B cell (primary cell): Measurements from ENCODE around the gene FBXL20. TPM values are rescaled to one million over a fixed set of nuclear protein-coding genes. Genes with fewer than 3 reads are reported as not detected.
"Not testable (repeated sequence)": the region's sequence is repeated elsewhere in the genome, so short reads cannot be mapped to it uniquely, and the experiment has no call there.

Experiments used
- ATAC-seq: fragments of 200-7000 bp; cut with Tn5 transposase; one replicate; pipeline ENCODE4 v1.10.0; 2021; ENCODE audit warnings: low read depth, mild to moderate bottlenecking, moderate number of reproducible peaks, moderate library complexity
- CTCF ChIA-PET: fragments of 350-600 bp; sonication (Branson Sonifier 250); formaldehyde crosslinking; loops from one replicate; lab custom pipeline; 2021; ENCODE audit warnings: antibody characterized with exemption, inconsistent platforms; lab: Charles Lee
- POLR2A ChIA-PET: fragments of 350-600 bp; sonication (Branson Sonifier 250); formaldehyde crosslinking; loops from one replicate; lab custom pipeline; 2021; ENCODE audit warnings: antibody characterized with exemption; lab: Charles Lee
- DNase-seq: peaks from one replicate; pipeline ENCODE4 v3.0.0; 2013
- H2AFZ ChIP-seq: 2 replicates; pipeline ENCODE4 v1.6.1; 2012; ENCODE audit warnings: mild to moderate bottlenecking, low read depth, low read length; ENCODE audit not compliant: insufficient read depth, poor library complexity, severe bottlenecking
- H3K27ac ChIP-seq, 2 donors: 1 replicate in 1 of 2; 2 replicates in 1 of 2; pipeline ENCODE4 v1.5.1; 2012 to 2013; ENCODE audit warnings: low read length in 2 of 2, mild to moderate bottlenecking in 2 of 2, moderate library complexity in 1 of 2
- H3K27me3 ChIP-seq, 4 experiments: fragments of 200-600 bp in 1 of 4; sonication (generic) in 1 of 4; replicated peaks in 1 of 4; 1 replicate in 2 of 4; 2 replicates in 2 of 4; pipeline versions ENCODE4 v1.6.1 to v1.7.0; 2013 to 2016; ENCODE audit warnings: low read length in 3 of 4, mild to moderate bottlenecking in 2 of 4, mixed read lengths in 1 of 4, moderate library complexity in 1 of 4; ENCODE audit not compliant: insufficient read depth in 4 of 4, control insufficient read depth in 3 of 4; ENCODE audit errors: control extremely low read depth in 1 of 4
- H3K36me3 ChIP-seq, 2 experiments: replicated peaks in 1 of 2; 1 replicate in 1 of 2; 2 replicates in 1 of 2; pipeline versions ENCODE4 v1.6.1 to v1.7.1; 2013; ENCODE audit warnings: low read length in 1 of 2; ENCODE audit not compliant: insufficient read depth in 2 of 2, control insufficient read depth in 1 of 2; ENCODE audit errors: control extremely low read depth in 1 of 2, extremely low read depth in 1 of 2
- H3K4me1 ChIP-seq, 2 donors: fragments of 200-600 bp in 1 of 2; sonication (generic) in 1 of 2; 1 replicate in 1 of 2; 2 replicates in 1 of 2; pipeline versions ENCODE4 v1.5.1 to v1.6.1; 2013 to 2017; ENCODE audit warnings: low read length in 2 of 2; ENCODE audit not compliant: control insufficient read depth in 2 of 2, insufficient read depth in 2 of 2
- H3K4me2 ChIP-seq: replicated peaks from 2 replicates; pipeline ENCODE3; 2012; ENCODE audit warnings: mild to moderate bottlenecking, low read depth, low read length; ENCODE audit not compliant: poor library complexity, severe bottlenecking
- H3K4me3 ChIP-seq, 5 experiments: fragments of 200-600 bp in 1 of 5; sonication (generic) in 1 of 5; 1 replicate in 3 of 5; 2 replicates in 2 of 5; pipeline versions ENCODE4 v1.5.1 to v1.7.0; 2011 to 2016; ENCODE audit warnings: low read length in 4 of 5, mild to moderate bottlenecking in 4 of 5, low read depth in 2 of 5, control low read depth in 1 of 5, moderate library complexity in 1 of 5; ENCODE audit not compliant: insufficient read depth in 1 of 5; ENCODE audit errors: control extremely low read depth in 1 of 5, extremely low read depth in 1 of 5
- H3K79me2 ChIP-seq: fragments of 200-600 bp; sonication (generic); one replicate; pipeline ENCODE4 v1.6.0; 2016; ENCODE audit warnings: low read length; ENCODE audit not compliant: control insufficient read depth, insufficient read depth
- H3K9ac ChIP-seq: fragments of 200-600 bp; sonication (generic); 2 replicates; pipeline ENCODE4 v1.6.1; 2017; ENCODE audit warnings: mild to moderate bottlenecking, low read length, moderate library complexity
- H3K9me3 ChIP-seq, 3 donors: one replicate each; pipeline versions ENCODE4 v1.6.1 to v1.7.1; 2013; ENCODE audit warnings: low read length in 2 of 3; ENCODE audit not compliant: control insufficient read depth in 2 of 3, insufficient read depth in 1 of 3; ENCODE audit errors: control extremely low read depth in 1 of 3
- H4K20me1 ChIP-seq: 2 replicates; pipeline ENCODE4 v1.6.0; 2012; ENCODE audit warnings: mild to moderate bottlenecking, low read length; ENCODE audit not compliant: insufficient read depth, control insufficient read depth, poor library complexity, severe bottlenecking
- H3K27ac Mint-ChIP-seq: one replicate; pipeline ENCODE4 v1.8.0; 2021; ENCODE audit warnings: mixed read lengths
- H3K27me3 Mint-ChIP-seq: one replicate; pipeline ENCODE4 v1.8.0; 2021; ENCODE audit warnings: mixed read lengths
- H3K4me1 Mint-ChIP-seq: one replicate; pipeline ENCODE4 v1.8.0; 2021; ENCODE audit warnings: mixed read lengths
- H3K4me3 Mint-ChIP-seq: one replicate; pipeline ENCODE4 v1.8.0; 2021; ENCODE audit warnings: mixed read lengths
- H3K9me3 Mint-ChIP-seq: one replicate; pipeline ENCODE4 v1.8.0; 2022; ENCODE audit warnings: mixed read lengths; ENCODE audit not compliant: insufficient read depth
- EZH2 ChIP-seq: IDR thresholded peaks from 2 replicates; pipeline ENCODE4 v1.6.1; 2012; ENCODE audit warnings: borderline replicate concordance, low read depth, mild to moderate bottlenecking, moderate library complexity, low read length; ENCODE audit not compliant: insufficient read depth, poor library complexity, severe bottlenecking
- WGBS: methylation state at CpG from one replicate; pipeline ENCODE4 v1.1.5; 2013; ENCODE audit warnings: missing lambda C conversion rate; ENCODE audit not compliant: insufficient coverage; 5-methylcytosine and 5-hydroxymethylcytosine counted together
- intact Hi-C: fragments of 100-400 bp; cut with micrococcal nuclease; formaldehyde crosslinking; loops from one replicate; pipeline ENCODE4 v1.10.0; 2022
- polyA plus RNA-seq: library from polyadenylated mRNA; depleted of rRNA; stranded (reverse); fragments of >200 nt; gene quantifications from 2 replicates; pipeline ENCODE4 v1.2.3, GENCODE V29; 2012
- total RNA-seq, 2 donors: library from RNA; stranded (reverse); fragments of 120-200 nt in 1 of 2; gene quantifications; 1 replicate in 1 of 2; 2 replicates in 1 of 2; pipeline versions ENCODE4 v1.2.3 to v1.2.4, GENCODE V29; 2013 to 2022
- TF ChIP-seq, protein P1 (sequence below): fragments of 200-600 bp; IDR thresholded peaks from one replicate; pipeline ENCODE4 v1.8.0; 2022; ENCODE audit warnings: antibody characterized with exemption, mild to moderate bottlenecking

FBXL20 gene
- total and polyA plus RNA-seq, 2 donors (not counting 1 experiment from before 2014, with no cell fraction given): 6.1 to 36.2 TPM

DNA sequence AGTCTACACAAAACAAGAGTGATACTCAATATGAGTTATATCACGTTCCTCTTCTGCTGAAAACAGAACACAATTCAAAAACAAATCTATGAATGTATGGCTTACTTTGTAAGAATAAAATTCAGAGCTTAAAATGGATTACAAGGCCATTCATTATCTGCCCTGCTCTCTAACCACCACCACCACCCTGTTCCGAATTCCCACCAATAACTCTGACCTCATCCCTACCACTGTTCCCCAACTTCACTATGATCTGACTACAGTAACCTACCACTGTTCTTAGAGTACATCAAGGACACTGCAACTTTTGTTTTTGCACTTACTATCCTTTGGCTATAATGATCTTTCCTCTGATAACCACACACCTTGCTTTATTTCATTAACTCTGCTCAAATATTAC lies 21.3 kb downstream of the FBXL20 start:
- no peaks in the 10 kb centered on the region for H3K9me3 ChIP-seq
- H3K27me3 ChIP-seq: no peaks in the 10 kb centered on the region
- CTCF ChIA-PET: interaction anchor here (0.6 kb wide), 1 partner anchor 58 kb away, joined by 3 read pairs; no protein-coding TSS in a partner anchor
- H3K4me2 ChIP-seq: no peak overlapping the region
- no peak overlapping the region for H3K27ac ChIP-seq
- H3K79me2 ChIP-seq: peaks cover 88% of the 10 kb centered on the region
- WGBS: 77% methylated on average over 1 of the region's 2 CpGs
- no peaks in the 10 kb centered on the region for H3K9me3 Mint-ChIP-seq
- peaks cover 32% of the 10 kb centered on the region for H3K4me1 Mint-ChIP-seq
- no peak overlapping the region for H3K4me3 ChIP-seq
- DNase-seq: no peak
- intact Hi-C loops: no loop called here
- no peak overlapping the region for H3K4me3 Mint-ChIP-seq
- no peak overlapping the region for H3K27ac Mint-ChIP-seq
- H2AFZ ChIP-seq: no peak overlapping the region
- no peak overlapping the region for H3K9ac ChIP-seq
- peaks cover 6% of the 10 kb centered on the region in 2 donors for H3K4me1 ChIP-seq
- no peak for ATAC-seq
- no peak for TF ChIP-seq EZH2
- TF ChIP-seq, protein P1, sequence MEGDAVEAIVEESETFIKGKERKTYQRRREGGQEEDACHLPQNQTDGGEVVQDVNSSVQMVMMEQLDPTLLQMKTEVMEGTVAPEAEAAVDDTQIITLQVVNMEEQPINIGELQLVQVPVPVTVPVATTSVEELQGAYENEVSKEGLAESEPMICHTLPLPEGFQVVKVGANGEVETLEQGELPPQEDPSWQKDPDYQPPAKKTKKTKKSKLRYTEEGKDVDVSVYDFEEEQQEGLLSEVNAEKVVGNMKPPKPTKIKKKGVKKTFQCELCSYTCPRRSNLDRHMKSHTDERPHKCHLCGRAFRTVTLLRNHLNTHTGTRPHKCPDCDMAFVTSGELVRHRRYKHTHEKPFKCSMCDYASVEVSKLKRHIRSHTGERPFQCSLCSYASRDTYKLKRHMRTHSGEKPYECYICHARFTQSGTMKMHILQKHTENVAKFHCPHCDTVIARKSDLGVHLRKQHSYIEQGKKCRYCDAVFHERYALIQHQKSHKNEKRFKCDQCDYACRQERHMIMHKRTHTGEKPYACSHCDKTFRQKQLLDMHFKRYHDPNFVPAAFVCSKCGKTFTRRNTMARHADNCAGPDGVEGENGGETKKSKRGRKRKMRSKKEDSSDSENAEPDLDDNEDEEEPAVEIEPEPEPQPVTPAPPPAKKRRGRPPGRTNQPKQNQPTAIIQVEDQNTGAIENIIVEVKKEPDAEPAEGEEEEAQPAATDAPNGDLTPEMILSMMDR: no peak
- POLR2A ChIA-PET: no interaction called here
- peaks cover 55% of the 10 kb centered on the region for H4K20me1 ChIP-seq
- H3K27me3 Mint-ChIP-seq: no peaks in the 10 kb centered on the region
- H3K36me3 ChIP-seq: no peaks in the 10 kb centered on the region

DNA sequence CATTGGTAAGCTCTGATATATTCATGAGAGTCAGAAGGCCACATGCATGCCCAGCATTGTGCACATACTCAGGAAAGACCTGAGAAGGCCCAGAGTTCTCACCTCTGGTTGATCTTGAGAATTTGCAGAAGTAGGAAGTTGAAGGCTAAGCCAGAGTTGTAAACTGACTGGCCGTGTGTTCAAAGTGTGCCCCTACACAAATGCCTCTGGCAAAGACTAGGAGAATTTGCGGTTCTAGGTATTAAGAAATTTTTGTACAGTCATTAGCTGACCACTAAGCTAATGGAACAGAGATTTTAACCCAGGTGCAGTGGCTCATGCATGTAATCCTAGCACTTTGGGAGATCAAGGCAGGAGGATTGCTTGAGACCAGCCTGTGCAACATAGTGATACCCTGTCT lies 25.0 kb downstream of the FBXL20 start:
- Mint-ChIP-seq H3K9me3 (no peaks in the 10 kb centered on the region), H3K27ac (no peak overlapping the region), H3K27me3 (no peaks in the 10 kb centered on the region), H3K4me1 (peaks cover 31% of the 10 kb centered on the region), H3K4me3 (no peak overlapping the region)
- H3K9me3 ChIP-seq: no peaks in the 10 kb centered on the region
- no peak overlapping the region for H3K27ac ChIP-seq
- peaks cover 6% of the 10 kb centered on the region in 2 donors for H3K4me1 ChIP-seq
- no peak overlapping the region for H3K4me2 ChIP-seq
- ATAC-seq (no peak), DNase-seq (no peak)
- ChIA-PET POLR2A (no interaction called here), CTCF (interaction anchor here (0.8 to 1.0 kb wide), 3 partner anchors 11 to 170 kb away, joined by 3 read pairs; no protein-coding TSS in a partner anchor)
- H3K4me3 ChIP-seq: no peak overlapping the region
- H3K36me3 ChIP-seq: no peaks in the 10 kb centered on the region
- no peak overlapping the region for H2AFZ ChIP-seq
- WGBS: 57% methylated on average over 1 of the region's 2 CpGs
- TF ChIP-seq, protein P1: no peak
- TF ChIP-seq EZH2: no peak
- H3K27me3 ChIP-seq: no peaks in the 10 kb centered on the region
- intact Hi-C loops: no loop called here
- H4K20me1 ChIP-seq: peaks cover 62% of the 10 kb centered on the region
- no peak overlapping the region for H3K9ac ChIP-seq
- peaks cover 97% of the 10 kb centered on the region for H3K79me2 ChIP-seq

DNA sequence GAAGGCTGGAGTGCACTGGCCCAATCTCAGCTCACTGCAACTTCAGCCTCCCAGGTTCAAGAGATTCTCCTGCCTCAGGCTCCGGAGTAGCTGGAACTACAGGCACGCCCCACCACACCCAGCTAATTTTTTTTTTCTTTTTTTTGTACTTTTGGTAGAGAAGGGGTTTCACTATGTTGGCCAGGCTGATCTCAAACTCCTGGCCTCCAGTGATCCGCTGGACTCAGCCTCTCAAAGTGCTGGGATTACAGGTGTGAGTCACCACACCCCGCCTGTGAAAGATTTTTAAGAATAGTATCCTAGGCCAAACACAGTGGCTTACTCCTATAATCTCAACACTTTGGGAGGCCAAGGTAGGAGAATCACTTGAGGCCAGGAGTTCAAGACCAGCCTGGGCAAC lies 33.6 kb downstream of the FBXL20 start:
- peaks cover 70% of the 10 kb centered on the region for H3K79me2 ChIP-seq
- H3K9ac ChIP-seq, H3K36me3 ChIP-seq, H2AFZ ChIP-seq, H3K27ac ChIP-seq, H3K9me3 Mint-ChIP-seq, POLR2A ChIA-PET, H3K27ac Mint-ChIP-seq, CTCF ChIA-PET, H3K4me3 Mint-ChIP-seq, intact Hi-C loops, H3K9me3 ChIP-seq, H3K4me1 Mint-ChIP-seq, H3K4me1 ChIP-seq, H3K4me3 ChIP-seq, H3K27me3 Mint-ChIP-seq, H3K27me3 ChIP-seq, ATAC-seq, DNase-seq, H3K4me2 ChIP-seq: not testable (repeated sequence)
- H4K20me1 ChIP-seq: peaks cover 28% of the 10 kb centered on the region
- no CpG with 5 or more reads among the region's 4 CpGs for WGBS
